GM12864 (cell line): ENCODE measurements around the gene ASB1.

Experiments
- DNase-seq: peaks from one replicate; pipeline ENCODE4 v3.0.0-alpha.2; 2011; ENCODE audit warnings: low read depth
- H3K4me3 ChIP-seq: 2 replicates; pipeline ENCODE4 v1.5.1; 2011; ENCODE audit warnings: mild to moderate bottlenecking, low read depth, low read length, control low read depth
- TF ChIP-seq, protein P1 (sequence below): IDR thresholded peaks from 2 replicates; pipeline ENCODE4 v1.5.1; 2011; ENCODE audit warnings: low read depth, mild to moderate bottlenecking, moderate library complexity, low read length, control low read depth, inconsistent platforms; ENCODE audit errors: missing control alignments

Gene ASB1

DNA sequence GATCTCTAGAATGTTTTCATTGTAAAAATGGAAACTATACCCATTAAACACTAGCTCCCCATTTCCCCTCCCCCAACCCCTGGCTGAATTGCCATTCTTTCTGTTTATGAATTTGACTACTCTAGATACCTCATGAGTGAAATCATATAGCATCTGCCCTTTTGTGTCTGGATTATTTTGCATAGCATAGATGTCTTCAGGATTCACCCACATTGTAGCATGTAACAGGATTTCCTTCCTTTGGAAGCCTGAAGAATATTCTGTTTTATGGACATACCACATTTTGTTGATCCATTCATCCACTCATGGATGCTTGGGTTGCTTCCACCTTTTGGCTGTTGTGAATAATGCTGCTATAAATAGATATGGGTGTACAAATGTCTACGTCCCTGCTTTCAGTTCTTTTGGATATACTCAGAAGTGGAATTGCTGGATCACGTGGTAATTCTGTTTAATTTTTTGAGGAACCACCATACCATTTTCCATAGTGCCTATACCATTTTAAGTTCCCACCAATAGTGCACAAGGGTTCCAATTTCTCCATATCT is 7.7 kb upstream of the ASB1 start:
- no peak for DNase-seq
- TF ChIP-seq, protein P1, sequence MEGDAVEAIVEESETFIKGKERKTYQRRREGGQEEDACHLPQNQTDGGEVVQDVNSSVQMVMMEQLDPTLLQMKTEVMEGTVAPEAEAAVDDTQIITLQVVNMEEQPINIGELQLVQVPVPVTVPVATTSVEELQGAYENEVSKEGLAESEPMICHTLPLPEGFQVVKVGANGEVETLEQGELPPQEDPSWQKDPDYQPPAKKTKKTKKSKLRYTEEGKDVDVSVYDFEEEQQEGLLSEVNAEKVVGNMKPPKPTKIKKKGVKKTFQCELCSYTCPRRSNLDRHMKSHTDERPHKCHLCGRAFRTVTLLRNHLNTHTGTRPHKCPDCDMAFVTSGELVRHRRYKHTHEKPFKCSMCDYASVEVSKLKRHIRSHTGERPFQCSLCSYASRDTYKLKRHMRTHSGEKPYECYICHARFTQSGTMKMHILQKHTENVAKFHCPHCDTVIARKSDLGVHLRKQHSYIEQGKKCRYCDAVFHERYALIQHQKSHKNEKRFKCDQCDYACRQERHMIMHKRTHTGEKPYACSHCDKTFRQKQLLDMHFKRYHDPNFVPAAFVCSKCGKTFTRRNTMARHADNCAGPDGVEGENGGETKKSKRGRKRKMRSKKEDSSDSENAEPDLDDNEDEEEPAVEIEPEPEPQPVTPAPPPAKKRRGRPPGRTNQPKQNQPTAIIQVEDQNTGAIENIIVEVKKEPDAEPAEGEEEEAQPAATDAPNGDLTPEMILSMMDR: no peak
- no peak overlapping the region for H3K4me3 ChIP-seq

DNA sequence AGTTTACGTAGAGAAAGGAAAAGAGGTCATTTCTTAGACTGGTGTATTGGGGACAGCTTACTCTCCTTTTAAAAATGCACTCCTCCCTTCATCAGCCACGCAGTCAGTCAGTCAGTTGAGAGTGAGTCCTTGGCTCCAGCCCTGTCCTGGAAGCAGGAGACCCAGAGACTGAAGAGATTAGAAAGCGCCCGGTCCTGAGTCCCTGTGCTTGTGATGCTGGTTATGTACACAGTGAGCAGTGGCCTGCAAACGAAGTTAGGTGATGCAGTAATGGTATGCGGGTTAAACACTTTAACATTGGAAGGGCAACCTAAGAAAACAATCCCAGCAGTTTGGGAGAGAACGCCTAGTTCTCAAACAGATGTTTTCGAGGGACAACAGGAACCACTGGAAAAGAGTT is 6.3 kb upstream of the ASB1 start:
- TF ChIP-seq, protein P1: no peak
- no peak overlapping the region for H3K4me3 ChIP-seq
- DNase-seq: no peak

DNA sequence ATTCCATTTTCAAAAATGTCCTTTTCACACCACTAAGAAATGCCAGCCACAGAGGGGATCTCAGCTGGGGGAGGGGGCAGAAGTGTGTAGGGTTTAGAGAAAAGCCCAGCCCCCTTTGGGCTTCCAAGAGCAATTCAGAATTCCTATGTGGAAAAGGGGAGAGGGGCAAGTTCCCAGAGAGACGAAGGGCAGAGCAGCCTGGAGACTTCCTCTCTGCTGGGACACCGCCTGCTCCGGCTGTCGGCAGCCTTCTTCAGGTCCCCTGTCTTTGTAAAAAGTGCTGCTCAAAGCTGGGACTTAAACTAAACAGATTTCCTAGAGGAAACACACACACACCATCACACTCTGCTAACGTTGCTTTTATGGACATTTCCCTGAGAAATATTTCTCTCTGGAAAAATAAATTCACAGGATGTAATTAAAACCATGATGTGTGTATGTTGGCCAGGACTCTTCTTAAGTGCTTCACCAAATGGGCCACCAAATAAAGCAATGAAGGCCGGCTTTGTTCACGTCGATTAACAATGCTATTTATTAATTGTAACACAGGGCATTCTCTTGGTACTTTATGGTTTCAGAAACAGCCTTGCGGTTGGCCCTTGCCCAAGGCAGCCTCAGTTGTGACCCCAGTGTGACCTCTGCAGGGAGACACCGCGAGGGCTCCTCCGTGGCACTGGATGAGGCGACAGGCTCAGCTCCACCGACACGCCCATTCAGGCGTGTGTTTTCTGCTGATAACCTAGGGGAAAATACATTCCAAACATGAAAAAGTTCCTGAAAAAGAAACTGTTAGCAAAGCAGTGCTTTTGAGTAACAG is 5.6 kb upstream of the ASB1 start:
- no peak for DNase-seq
- TF ChIP-seq, protein P1: no peak

DNA sequence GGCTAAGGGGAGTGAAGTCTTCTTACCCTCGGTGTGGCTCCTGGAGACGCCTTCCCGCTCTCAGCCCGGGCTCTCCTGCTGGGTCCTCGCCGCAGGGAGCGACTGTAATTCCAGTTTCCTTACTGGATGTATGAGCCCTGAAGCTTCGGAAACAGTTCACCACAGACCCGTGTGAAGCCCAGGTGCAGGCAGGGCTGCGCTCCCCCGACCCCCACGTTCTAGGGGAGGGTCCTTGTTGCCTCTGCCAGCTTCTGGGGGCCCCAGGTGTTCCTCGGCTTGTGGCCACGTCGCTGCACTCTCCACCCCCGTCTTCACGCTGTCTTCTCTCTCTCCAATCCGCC is 5.1 kb upstream of the ASB1 start:
- DNase-seq: no peak
- TF ChIP-seq, protein P1: no peak
- H3K4me3 ChIP-seq: no peak overlapping the region

More for the DNA sequence above, 5.6 kb upstream of the ASB1 start:
- H3K4me3 ChIP-seq: no peak overlapping the region

DNA sequence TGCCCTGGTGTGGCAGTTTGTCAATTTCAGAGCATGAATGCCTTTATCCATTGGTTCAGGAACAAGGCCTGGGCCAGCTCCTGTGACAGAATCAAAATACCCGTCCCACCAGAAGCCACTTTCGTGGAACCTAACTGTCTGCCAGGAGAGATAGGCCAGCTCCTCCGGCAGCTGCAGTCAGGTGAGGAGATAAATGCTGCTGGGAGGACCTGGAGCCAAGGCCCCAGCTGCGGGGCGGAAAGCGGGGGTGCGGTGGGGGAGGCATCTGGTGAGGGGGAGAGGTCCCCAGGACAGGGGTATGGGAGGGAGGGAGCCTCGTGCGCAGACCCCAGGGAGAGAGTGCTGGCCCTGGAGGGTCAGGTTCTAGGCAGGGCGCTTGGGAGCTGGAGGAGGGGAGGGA is 4.4 kb upstream of the ASB1 start:
- DNase-seq: no peak
- no peak overlapping the region for H3K4me3 ChIP-seq
- TF ChIP-seq, protein P1: no peak

DNA sequence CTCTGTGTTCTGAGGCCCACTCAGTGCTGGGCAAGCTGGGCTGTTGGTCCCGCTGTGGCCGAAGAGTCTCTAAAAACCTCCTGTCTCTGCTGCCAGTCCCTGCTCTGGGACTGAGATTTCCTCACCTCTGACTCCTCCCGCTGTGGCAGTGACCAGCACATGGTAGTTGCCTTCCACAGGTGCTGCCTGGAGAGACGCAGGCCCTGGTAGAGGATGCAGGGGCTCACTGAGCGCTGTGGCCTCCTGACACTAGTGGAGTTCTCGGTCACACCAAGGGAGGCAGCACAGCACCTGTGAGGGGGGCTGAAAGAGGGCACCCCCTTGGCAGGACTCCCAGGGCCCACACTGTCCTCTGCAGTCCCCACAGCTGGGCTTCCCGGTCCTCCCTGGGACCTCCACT is 3.8 kb upstream of the ASB1 start:
- no peak for DNase-seq
- TF ChIP-seq, protein P1: no peak
- H3K4me3 ChIP-seq: no peak overlapping the region
